Activated B cell treated with CpG ODN at 0.5 μM for 24 hours (primary cell): ENCODE data around the gene ST6GALNAC5. TPM values are rescaled to one million over a fixed set of nuclear protein-coding genes. Genes with fewer than 3 reads are reported as not detected.

Experiments used
- ATAC-seq: fragments of 200-7000 bp; cut with Tn5 transposase; one replicate; pipeline ENCODE4 v1.10.0; 2021; ENCODE audit warnings: low read depth, mild to moderate bottlenecking, moderate library complexity
- CTCF ChIA-PET: fragments of 350-600 bp; sonication (Branson Sonifier 250); formaldehyde crosslinking; loops from one replicate; lab custom pipeline; 2021; ENCODE audit warnings: antibody characterized with exemption; lab: Charles Lee
- POLR2A ChIA-PET: fragments of 350-600 bp; sonication (Branson Sonifier 250); formaldehyde crosslinking; loops from one replicate; lab custom pipeline; 2021; ENCODE audit warnings: antibody characterized with exemption; lab: Charles Lee
- DNase-seq: peaks from one replicate; pipeline ENCODE4 v3.0.0; 2022
- H3K27ac Mint-ChIP-seq: one replicate; pipeline ENCODE4 v1.8.0; 2020; ENCODE audit warnings: mixed read lengths
- H3K27me3 Mint-ChIP-seq: one replicate; pipeline ENCODE4 v1.8.0; 2021; ENCODE audit warnings: mixed read lengths
- H3K36me3 Mint-ChIP-seq: one replicate; pipeline ENCODE4 v1.8.0; 2021; ENCODE audit warnings: low read depth, mixed read lengths
- H3K4me1 Mint-ChIP-seq: one replicate; pipeline ENCODE4 v1.8.0; 2021; ENCODE audit warnings: mixed read lengths
- H3K4me3 Mint-ChIP-seq: one replicate; pipeline ENCODE4 v1.8.0; 2020; ENCODE audit warnings: mild to moderate bottlenecking, mixed read lengths
- H3K9me3 Mint-ChIP-seq: one replicate; pipeline ENCODE4 v1.8.0; 2020; ENCODE audit warnings: mixed read lengths
- intact Hi-C: fragments of 100-400 bp; cut with micrococcal nuclease; formaldehyde crosslinking; loops from one replicate; pipeline ENCODE4 v1.15.1; 2024
- total RNA-seq: library from RNA; stranded (reverse); gene quantifications from 2 replicates; pipeline ENCODE4 v1.2.3, GENCODE V29; 2022
- TF ChIP-seq, protein P1 (sequence below): fragments of 200-600 bp; IDR thresholded peaks from one replicate; pipeline ENCODE4 v1.8.0; 2022; ENCODE audit warnings: antibody characterized with exemption, mild to moderate bottlenecking

Gene ST6GALNAC5
- total RNA-seq, 1 donor from 2014 or later = not detected

DNA sequence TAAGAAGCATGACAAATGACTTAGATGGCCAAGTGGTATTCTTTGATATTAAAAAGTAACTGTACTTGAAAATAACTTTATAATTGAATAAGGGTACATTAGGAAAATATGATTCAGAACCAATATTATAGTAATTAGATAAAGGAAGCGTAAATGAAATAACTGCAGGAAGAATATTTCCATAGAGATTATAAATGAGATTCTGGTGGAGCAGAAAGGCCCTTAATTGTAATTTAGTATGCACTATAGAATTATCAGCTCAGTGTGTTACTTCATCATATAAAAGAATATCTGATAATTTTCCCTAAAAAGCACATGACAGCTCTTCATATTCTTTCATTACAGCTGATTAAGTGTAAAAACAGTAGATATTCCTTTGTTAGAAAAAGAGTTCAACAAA is 180.3 kb downstream of the ST6GALNAC5 start:
- no peaks in the 10 kb centered on the region for H3K9me3 Mint-ChIP-seq
- ChIA-PET POLR2A (no interaction called here), CTCF (no interaction called here)
- no peak overlapping the region for H3K27ac Mint-ChIP-seq
- H3K4me1 Mint-ChIP-seq = no peaks in the 10 kb centered on the region
- H3K4me3 Mint-ChIP-seq = no peak overlapping the region
- H3K27me3 Mint-ChIP-seq = no peaks in the 10 kb centered on the region
- no peaks in the 10 kb centered on the region for H3K36me3 Mint-ChIP-seq
- ATAC-seq = no peak
- intact Hi-C loops = no loop called here
- no peak for DNase-seq
- TF ChIP-seq, protein P1, sequence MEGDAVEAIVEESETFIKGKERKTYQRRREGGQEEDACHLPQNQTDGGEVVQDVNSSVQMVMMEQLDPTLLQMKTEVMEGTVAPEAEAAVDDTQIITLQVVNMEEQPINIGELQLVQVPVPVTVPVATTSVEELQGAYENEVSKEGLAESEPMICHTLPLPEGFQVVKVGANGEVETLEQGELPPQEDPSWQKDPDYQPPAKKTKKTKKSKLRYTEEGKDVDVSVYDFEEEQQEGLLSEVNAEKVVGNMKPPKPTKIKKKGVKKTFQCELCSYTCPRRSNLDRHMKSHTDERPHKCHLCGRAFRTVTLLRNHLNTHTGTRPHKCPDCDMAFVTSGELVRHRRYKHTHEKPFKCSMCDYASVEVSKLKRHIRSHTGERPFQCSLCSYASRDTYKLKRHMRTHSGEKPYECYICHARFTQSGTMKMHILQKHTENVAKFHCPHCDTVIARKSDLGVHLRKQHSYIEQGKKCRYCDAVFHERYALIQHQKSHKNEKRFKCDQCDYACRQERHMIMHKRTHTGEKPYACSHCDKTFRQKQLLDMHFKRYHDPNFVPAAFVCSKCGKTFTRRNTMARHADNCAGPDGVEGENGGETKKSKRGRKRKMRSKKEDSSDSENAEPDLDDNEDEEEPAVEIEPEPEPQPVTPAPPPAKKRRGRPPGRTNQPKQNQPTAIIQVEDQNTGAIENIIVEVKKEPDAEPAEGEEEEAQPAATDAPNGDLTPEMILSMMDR = no peak

DNA sequence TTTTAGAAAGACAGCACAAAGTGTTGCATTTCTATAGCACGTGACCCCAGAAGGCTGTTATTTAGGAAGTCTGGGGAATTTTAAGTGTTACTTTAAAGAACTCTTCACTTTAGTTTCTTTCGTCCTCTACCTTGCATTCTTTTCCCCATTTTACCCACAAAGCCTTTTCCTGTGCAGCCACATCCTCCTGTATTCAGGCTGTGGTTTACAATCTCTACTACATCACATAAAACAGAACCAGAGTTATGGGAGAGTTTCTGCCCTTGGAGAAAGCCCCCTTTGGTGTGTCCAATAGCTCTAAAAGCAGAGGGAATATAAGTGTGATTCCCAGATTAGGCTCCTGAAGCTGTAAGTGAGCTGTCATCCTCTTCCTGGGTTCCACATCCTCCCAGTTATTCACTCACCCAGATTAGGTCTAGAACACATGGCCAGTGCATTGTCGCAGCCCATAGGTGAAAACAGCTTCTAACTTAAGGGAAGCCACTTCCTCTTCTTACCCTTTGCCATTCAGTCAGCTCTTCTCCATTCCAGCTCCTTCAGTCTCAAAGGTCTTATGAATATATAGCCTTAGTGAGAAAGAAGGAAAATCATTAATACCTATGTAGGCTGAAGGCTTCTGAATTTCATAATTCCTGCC is 180.8 kb downstream of the ST6GALNAC5 start:
- Mint-ChIP-seq H3K9me3 (no peaks in the 10 kb centered on the region), H3K36me3 (no peaks in the 10 kb centered on the region), H3K27ac (no peak overlapping the region), H3K27me3 (no peaks in the 10 kb centered on the region), H3K4me1 (no peaks in the 10 kb centered on the region), H3K4me3 (no peak overlapping the region)
- ChIA-PET CTCF (no interaction called here), POLR2A (no interaction called here)
- DNase-seq (no peak), ATAC-seq (no peak)
- intact Hi-C loops = no loop called here
- TF ChIP-seq, protein P1 = no peak

DNA sequence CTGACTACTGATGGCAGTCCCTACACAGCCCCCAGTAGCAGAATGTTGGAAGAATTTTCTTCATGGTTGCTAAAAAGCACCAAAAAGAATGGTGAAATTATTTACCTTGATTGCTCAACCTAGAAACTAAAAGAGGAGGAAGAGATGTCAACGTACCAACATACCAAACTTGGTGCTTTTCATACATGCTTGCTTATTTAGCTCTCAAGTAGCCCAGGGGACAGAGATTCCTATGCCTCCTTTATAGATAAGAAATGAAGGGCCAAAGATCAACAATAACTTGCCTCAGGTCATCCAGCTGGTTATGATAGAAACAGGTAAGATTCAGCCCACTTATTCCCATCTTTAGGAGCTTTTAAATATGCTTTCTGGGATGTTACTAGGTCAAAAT is 181.3 kb downstream of the ST6GALNAC5 start:
- Mint-ChIP-seq H3K27ac (no peak overlapping the region), H3K9me3 (no peaks in the 10 kb centered on the region), H3K4me3 (no peak overlapping the region), H3K36me3 (no peaks in the 10 kb centered on the region), H3K27me3 (no peaks in the 10 kb centered on the region), H3K4me1 (no peaks in the 10 kb centered on the region)
- DNase-seq (no peak), ATAC-seq (no peak)
- intact Hi-C loops = no loop called here
- ChIA-PET CTCF (no interaction called here), POLR2A (no interaction called here)
- TF ChIP-seq, protein P1 = no peak

DNA sequence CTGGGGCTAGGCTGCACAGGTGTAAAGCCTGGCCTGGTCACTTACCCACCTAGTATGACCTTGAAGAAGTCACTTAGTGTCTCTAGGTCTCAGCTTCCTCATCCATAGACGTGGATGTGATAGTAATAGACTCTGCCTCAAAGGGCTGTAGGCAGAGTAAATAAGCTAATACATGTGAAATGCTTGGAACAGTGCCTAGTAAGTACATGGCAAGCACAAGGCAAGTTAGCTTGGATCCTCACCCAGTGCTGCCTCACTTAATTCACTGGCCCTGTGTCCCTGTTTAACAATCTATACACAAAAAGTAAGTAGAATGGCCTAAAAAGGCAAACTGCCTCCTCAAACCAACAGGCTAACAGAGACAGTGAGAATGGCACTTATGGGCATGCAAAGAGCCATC is 184.1 kb downstream of the ST6GALNAC5 start:
- Mint-ChIP-seq H3K27me3 (no peaks in the 10 kb centered on the region), H3K4me3 (no peak overlapping the region), H3K27ac (no peak overlapping the region), H3K9me3 (no peaks in the 10 kb centered on the region), H3K4me1 (no peaks in the 10 kb centered on the region), H3K36me3 (no peaks in the 10 kb centered on the region)
- no peak for DNase-seq
- ATAC-seq = no peak
- intact Hi-C loops = no loop called here
- ChIA-PET CTCF (no interaction called here), POLR2A (no interaction called here)
- TF ChIP-seq, protein P1 = no peak

DNA sequence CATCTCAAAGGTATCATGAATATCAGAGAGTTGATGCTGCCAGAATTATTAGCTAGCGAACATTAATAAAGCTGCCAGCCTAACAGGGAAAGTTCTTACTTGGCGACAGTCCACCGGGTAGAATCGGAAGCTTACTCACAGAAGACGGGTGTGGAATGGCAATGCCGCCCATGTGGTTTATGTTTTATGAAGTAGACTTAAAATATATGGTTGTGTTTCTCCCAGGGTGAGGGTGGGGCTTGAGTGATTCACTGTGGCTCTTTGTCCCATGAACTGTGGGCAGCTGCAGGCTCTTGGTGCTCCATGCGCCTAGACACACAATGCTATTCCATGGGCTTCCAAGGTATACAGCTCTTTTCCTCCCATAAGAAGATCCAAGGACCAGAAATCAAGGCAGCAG is 189.2 kb downstream of the ST6GALNAC5 start:
- TF ChIP-seq, protein P1 = no peak
- ChIA-PET CTCF (no interaction called here), POLR2A (no interaction called here)
- Mint-ChIP-seq H3K9me3 (no peaks in the 10 kb centered on the region), H3K36me3 (no peaks in the 10 kb centered on the region), H3K27ac (no peak overlapping the region), H3K4me1 (no peaks in the 10 kb centered on the region), H3K27me3 (peaks cover 6% of the 10 kb centered on the region), H3K4me3 (no peak overlapping the region)
- DNase-seq (no peak), ATAC-seq (no peak)
- intact Hi-C loops = no loop called here
